Activated CD8-positive, alpha-beta T cell treated with anti-CD3 and anti-CD28 coated beads for 36 hours (primary cell): Measurements from ENCODE around the gene INPP4B. TPM values are rescaled to one million over a fixed set of nuclear protein-coding genes. Genes with fewer than 3 reads are reported as not detected.

Experiments
- ATAC-seq: fragments of 200-7000 bp; cut with Tn5 transposase; one replicate; pipeline ENCODE4 v1.10.0; 2021; ENCODE audit warnings: mild to moderate bottlenecking, moderate library complexity
- CTCF ChIA-PET: fragments of 350-600 bp; sonication (Branson Sonifier 250); formaldehyde crosslinking; loops from one replicate; lab custom pipeline; 2021; ENCODE audit warnings: antibody characterized with exemption; lab: Charles Lee
- POLR2A ChIA-PET: fragments of 350-600 bp; sonication (Branson Sonifier 250); formaldehyde crosslinking; loops from one replicate; lab custom pipeline; 2021; ENCODE audit warnings: antibody characterized with exemption; lab: Charles Lee
- DNase-seq: peaks from one replicate; pipeline ENCODE4 v3.0.0-alpha.2; 2020
- H3K27ac Mint-ChIP-seq: one replicate; pipeline ENCODE4 v1.8.0; 2021; ENCODE audit warnings: mild to moderate bottlenecking, mixed read lengths
- H3K27me3 Mint-ChIP-seq: one replicate; pipeline ENCODE4 v1.8.0; 2021; ENCODE audit warnings: mixed read lengths
- H3K36me3 Mint-ChIP-seq: one replicate; pipeline ENCODE4 v1.8.0; 2021; ENCODE audit warnings: low read depth, mixed read lengths
- H3K4me1 Mint-ChIP-seq: one replicate; pipeline ENCODE4 v1.8.0; 2021; ENCODE audit warnings: low read depth, mixed read lengths
- H3K4me3 Mint-ChIP-seq: one replicate; pipeline ENCODE4 v1.8.0; 2021; ENCODE audit warnings: mild to moderate bottlenecking, moderate library complexity, mixed read lengths
- H3K9me3 Mint-ChIP-seq: one replicate; pipeline ENCODE4 v1.8.0; 2021; ENCODE audit warnings: mixed read lengths
- intact Hi-C: fragments of 100-400 bp; cut with micrococcal nuclease; formaldehyde crosslinking; loops from one replicate; pipeline ENCODE4 v1.10.0; 2022
- total RNA-seq, 2 experiments: library from RNA; stranded (reverse); gene quantifications; one replicate each; pipeline ENCODE4 v1.2.3, GENCODE V29; 2021
- TF ChIP-seq, protein P1 (sequence below): fragments of 200-600 bp; IDR thresholded peaks from one replicate; pipeline ENCODE4 v1.8.0; 2022; ENCODE audit warnings: antibody characterized with exemption, mild to moderate bottlenecking

The INPP4B gene
- total RNA-seq, 2 experiments from 2014 or later = 46.1 to 46.9 TPM

DNA sequence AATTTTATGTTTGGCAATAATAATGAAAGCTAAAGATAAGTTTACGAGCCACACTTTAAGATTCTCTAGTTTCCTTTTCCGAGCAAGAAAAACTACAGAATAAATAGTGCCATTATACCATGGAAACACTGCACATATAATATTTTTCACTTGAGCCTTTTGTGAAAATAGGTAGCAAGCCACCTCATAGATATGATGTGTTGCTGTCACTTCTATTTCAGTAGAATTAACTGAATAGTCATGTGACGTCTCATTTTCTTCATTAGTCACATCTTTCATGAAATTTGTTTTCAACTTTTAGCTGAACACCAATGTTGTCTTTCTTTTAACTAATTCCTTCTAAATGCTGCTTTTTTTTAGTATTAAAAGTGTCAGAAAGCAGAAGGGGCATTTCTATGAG, 574.3 kb downstream of the INPP4B start:
- Mint-ChIP-seq H3K9me3 (peaks cover 1% of the 10 kb centered on the region), H3K36me3 (peaks cover 50% of the 10 kb centered on the region), H3K4me3 (no peak overlapping the region), H3K27ac (no peak overlapping the region), H3K4me1 (peaks cover 61% of the 10 kb centered on the region), H3K27me3 (no peaks in the 10 kb centered on the region)
- TF ChIP-seq, protein P1, sequence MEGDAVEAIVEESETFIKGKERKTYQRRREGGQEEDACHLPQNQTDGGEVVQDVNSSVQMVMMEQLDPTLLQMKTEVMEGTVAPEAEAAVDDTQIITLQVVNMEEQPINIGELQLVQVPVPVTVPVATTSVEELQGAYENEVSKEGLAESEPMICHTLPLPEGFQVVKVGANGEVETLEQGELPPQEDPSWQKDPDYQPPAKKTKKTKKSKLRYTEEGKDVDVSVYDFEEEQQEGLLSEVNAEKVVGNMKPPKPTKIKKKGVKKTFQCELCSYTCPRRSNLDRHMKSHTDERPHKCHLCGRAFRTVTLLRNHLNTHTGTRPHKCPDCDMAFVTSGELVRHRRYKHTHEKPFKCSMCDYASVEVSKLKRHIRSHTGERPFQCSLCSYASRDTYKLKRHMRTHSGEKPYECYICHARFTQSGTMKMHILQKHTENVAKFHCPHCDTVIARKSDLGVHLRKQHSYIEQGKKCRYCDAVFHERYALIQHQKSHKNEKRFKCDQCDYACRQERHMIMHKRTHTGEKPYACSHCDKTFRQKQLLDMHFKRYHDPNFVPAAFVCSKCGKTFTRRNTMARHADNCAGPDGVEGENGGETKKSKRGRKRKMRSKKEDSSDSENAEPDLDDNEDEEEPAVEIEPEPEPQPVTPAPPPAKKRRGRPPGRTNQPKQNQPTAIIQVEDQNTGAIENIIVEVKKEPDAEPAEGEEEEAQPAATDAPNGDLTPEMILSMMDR = no peak
- ATAC-seq (no peak), DNase-seq (no peak)
- intact Hi-C loops = no loop called here
- POLR2A ChIA-PET = no interaction called here
- CTCF ChIA-PET = interaction anchor here (4.8 kb wide), 1 partner anchor 11 kb away, joined by 39 read pairs; no protein-coding TSS in a partner anchor

DNA sequence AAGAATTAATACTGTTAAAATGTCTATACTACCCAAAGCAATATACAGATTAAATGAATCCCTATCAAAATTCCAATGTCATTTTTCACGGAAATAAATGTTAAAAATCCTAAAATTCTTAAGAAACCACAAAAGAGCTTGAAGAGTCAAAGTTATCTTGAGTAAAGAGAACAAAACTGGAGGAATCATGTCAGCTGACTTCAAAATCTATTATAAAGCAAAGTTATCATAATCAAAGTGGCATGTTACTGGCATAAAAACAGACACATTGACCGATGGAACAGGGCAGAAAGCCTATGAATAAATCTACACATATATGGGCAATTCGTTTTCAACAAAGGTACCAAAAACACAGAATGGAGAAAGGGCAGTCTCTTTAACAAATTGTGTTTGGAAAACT, 579.0 kb downstream of the INPP4B start:
- CTCF ChIA-PET = interaction anchor here (2.7 kb wide), 1 partner anchor 16 kb away, joined by 14 read pairs; no protein-coding TSS in a partner anchor
- POLR2A ChIA-PET = no interaction called here
- TF ChIP-seq, protein P1 = no peak
- H3K27me3 Mint-ChIP-seq = no peaks in the 10 kb centered on the region
- peaks cover 70% of the 10 kb centered on the region for H3K4me1 Mint-ChIP-seq
- no peak overlapping the region for H3K27ac Mint-ChIP-seq
- no peak for ATAC-seq
- no peak for DNase-seq
- no peak overlapping the region for H3K4me3 Mint-ChIP-seq
- H3K9me3 Mint-ChIP-seq = peaks cover 1% of the 10 kb centered on the region
- H3K36me3 Mint-ChIP-seq = peaks cover 60% of the 10 kb centered on the region
- intact Hi-C loops = no loop called here

DNA sequence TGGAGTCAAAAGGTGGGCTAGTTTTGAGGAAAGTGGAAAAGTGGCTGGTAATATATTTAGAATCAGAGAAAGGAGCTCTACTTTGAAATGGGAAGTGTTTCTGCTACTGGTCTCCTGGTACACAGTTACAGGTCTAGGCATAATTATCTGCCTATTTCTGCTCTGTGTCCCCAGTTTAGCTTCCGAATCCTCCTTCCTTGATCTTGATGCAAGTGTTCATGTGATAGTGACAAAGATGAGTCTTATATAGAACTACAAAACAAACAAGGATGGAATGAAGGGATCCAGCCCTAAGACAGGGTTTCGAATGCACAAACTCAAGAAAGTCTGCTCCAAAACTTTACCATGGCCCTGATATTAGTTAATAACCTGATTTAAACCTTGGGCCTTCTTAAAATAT, 580.2 kb downstream of the INPP4B start:
- Mint-ChIP-seq H3K4me3 (no peak overlapping the region), H3K9me3 (peaks cover 1% of the 10 kb centered on the region), H3K4me1 (peaks cover 72% of the 10 kb centered on the region), H3K27ac (peak overlapping the region; percentile 75), H3K27me3 (no peaks in the 10 kb centered on the region), H3K36me3 (peaks cover 64% of the 10 kb centered on the region)
- ChIA-PET CTCF (interaction anchor here (1.3 to 2.7 kb wide), 2 partner anchors 13 to 17 kb away, joined by 3 to 14 read pairs; no protein-coding TSS in a partner anchor), POLR2A (interaction anchor here (0.6 kb wide), 1 partner anchor 261 kb away, joined by 3 read pairs; no protein-coding TSS in a partner anchor)
- TF ChIP-seq, protein P1 = no peak
- DNase-seq (no peak), ATAC-seq (no peak)
- intact Hi-C loops = no loop called here

DNA sequence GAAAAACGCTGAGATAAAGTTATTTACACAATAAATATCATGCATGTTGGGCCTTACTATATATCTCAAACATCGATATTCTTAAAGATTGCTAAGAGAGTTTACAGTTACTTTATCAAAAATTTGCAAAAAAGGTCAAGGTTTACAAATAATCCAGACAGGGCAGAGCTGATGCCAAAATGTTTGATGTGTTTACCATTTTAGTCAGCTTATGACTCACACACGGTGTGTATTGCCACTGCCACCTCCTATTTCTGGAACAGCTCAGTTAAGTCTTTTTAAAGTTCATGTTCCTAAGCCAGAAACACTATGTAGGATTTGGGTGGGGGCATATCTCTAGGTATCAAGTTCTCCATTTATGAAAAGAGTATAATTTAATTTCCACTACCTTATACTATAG, 580.6 kb downstream of the INPP4B start:
- CTCF ChIA-PET = interaction anchor here (1.1 to 2.7 kb wide), 3 partner anchors 13 to 64 kb away, joined by 3 to 14 read pairs (median 3); no protein-coding TSS in a partner anchor
- POLR2A ChIA-PET = interaction anchor here (0.6 to 0.7 kb wide), 2 partner anchors 32 to 261 kb away, joined by 3 read pairs; no protein-coding TSS in a partner anchor
- Mint-ChIP-seq H3K36me3 (peaks cover 64% of the 10 kb centered on the region), H3K27ac (peak overlapping the region; percentile 75), H3K9me3 (peaks cover 1% of the 10 kb centered on the region), H3K4me3 (no peak overlapping the region), H3K27me3 (no peaks in the 10 kb centered on the region), H3K4me1 (peaks cover 71% of the 10 kb centered on the region)
- peak; percentile 23 for DNase-seq
- intact Hi-C loops = no loop called here
- TF ChIP-seq, protein P1 = no peak
- peak; percentile 92 for ATAC-seq

DNA sequence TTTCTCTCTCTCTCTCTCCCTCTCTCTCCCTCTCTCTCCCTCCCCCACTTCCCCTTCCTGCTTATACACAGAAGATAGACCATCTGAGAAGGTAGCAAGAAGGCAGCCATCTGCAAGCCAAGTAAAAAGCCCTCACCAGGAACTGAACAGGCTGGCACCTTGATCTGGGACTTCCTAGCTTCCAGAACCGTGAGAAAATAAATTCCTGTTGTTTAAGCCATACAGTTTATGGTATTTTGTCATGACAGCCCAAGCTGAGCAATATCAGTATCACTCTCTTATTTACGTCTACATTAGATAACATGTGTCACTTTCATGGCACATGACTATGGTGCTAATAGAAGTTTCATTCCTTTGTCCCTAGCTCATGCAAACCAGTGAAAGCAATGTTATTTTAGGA, 581.1 kb downstream of the INPP4B start:
- ChIA-PET POLR2A (interaction anchor here (0.7 kb wide), 1 partner anchor 32 kb away, joined by 3 read pairs; no protein-coding TSS in a partner anchor), CTCF (interaction anchor here (1.1 to 2.7 kb wide), 2 partner anchors 18 to 64 kb away, joined by 3 to 14 read pairs; no protein-coding TSS in a partner anchor)
- peaks cover 71% of the 10 kb centered on the region for H3K4me1 Mint-ChIP-seq
- no peak for ATAC-seq
- TF ChIP-seq, protein P1 = no peak
- peaks cover 4% of the 10 kb centered on the region for H3K9me3 Mint-ChIP-seq
- peaks cover 63% of the 10 kb centered on the region for H3K36me3 Mint-ChIP-seq
- peak overlapping the region; percentile 75 for H3K27ac Mint-ChIP-seq
- H3K27me3 Mint-ChIP-seq = no peaks in the 10 kb centered on the region
- DNase-seq = no peak
- no peak overlapping the region for H3K4me3 Mint-ChIP-seq
- intact Hi-C loops = no loop called here
